Measurements from ENCODE around the gene SLC22A7. TPM values are rescaled to one million over a fixed set of nuclear protein-coding genes. Genes with fewer than 3 reads are reported as not detected.

SLC22A7 gene
- total RNA-seq, 1 experiment from 2014 or later = not detected

GRCh38 chr6:43261198-43261597, 36.9 kb upstream of the SLC22A7 start:
- H3K4me3 Mint-ChIP-seq (ENCODE audit: low read depth, unreplicated experiment) = no peak overlapping the region
- H3K27me3 Mint-ChIP-seq (ENCODE audit: unreplicated experiment) = peaks cover 26% of the 10 kb centered on the region
- H3K27ac Mint-ChIP-seq (ENCODE audit: unreplicated experiment) = no peak overlapping the region
- no TSS peak for BruUV-seq (replicated peaks)
- CTCF ChIA-PET = interaction anchor here (0.6 to 1.5 kb wide), 2 partner anchors 10 to 77 kb away, joined by 4 read pairs; no protein-coding TSS in a partner anchor
- H3K9me3 Mint-ChIP-seq (ENCODE audit: low read depth, unreplicated experiment) = no peaks in the 10 kb centered on the region
- H3K4me1 Mint-ChIP-seq (ENCODE audit: low read depth, unreplicated experiment) = no peaks in the 10 kb centered on the region
- intact Hi-C loops (cut with micrococcal nuclease; ENCODE audit: unreplicated experiment) = no loop called here
- TF ChIP-seq CTCF (IDR thresholded peaks at IDR 0.05; ENCODE audit: unreplicated experiment) = no peak
- H3K36me3 Mint-ChIP-seq (ENCODE audit: insufficient read depth, unreplicated experiment) = peaks cover 6% of the 10 kb centered on the region
- no peak for DNase-seq

GRCh38 chr6:43262000-43262779, 35.9 kb upstream of the SLC22A7 start:
- H3K4me3 Mint-ChIP-seq (ENCODE audit: low read depth, unreplicated experiment) = no peak overlapping the region
- no peak for DNase-seq
- TF ChIP-seq CTCF (IDR thresholded peaks at IDR 0.05; ENCODE audit: unreplicated experiment) = no peak
- intact Hi-C loops (cut with micrococcal nuclease; ENCODE audit: unreplicated experiment) = loop anchor here (2.0 kb wide), 1 partner anchor 245 kb away; no protein-coding TSS in a partner anchor
- H3K27ac Mint-ChIP-seq (ENCODE audit: unreplicated experiment) = no peak overlapping the region
- H3K36me3 Mint-ChIP-seq (ENCODE audit: insufficient read depth, unreplicated experiment) = peaks cover 6% of the 10 kb centered on the region
- CTCF ChIA-PET = interaction anchor here (1.5 to 3.3 kb wide), 4 partner anchors 11 to 93 kb away, joined by 4 to 53 read pairs (median 7); no protein-coding TSS in a partner anchor
- H3K27me3 Mint-ChIP-seq (ENCODE audit: unreplicated experiment) = peaks cover 26% of the 10 kb centered on the region
- BruUV-seq (replicated peaks) = no TSS peak
- peaks cover 2% of the 10 kb centered on the region for H3K4me1 Mint-ChIP-seq (ENCODE audit: low read depth, unreplicated experiment)
- no peaks in the 10 kb centered on the region for H3K9me3 Mint-ChIP-seq (ENCODE audit: low read depth, unreplicated experiment)

- no TSS peak for BruUV-seq (replicated peaks)
- CTCF ChIA-PET = interaction anchor here (0.6 to 3.3 kb wide), 7 partner anchors 10 to 900 kb away, joined by 3 to 53 read pairs (median 6); no protein-coding TSS in a partner anchor
- TF ChIP-seq CTCF (IDR thresholded peaks at IDR 0.05; ENCODE audit: unreplicated experiment) = no peak
- H3K27me3 Mint-ChIP-seq (ENCODE audit: unreplicated experiment) = peaks cover 26% of the 10 kb centered on the region
- H3K4me3 Mint-ChIP-seq (ENCODE audit: low read depth, unreplicated experiment) = no peak overlapping the region
- no peaks in the 10 kb centered on the region for H3K9me3 Mint-ChIP-seq (ENCODE audit: low read depth, unreplicated experiment)
- peaks cover 6% of the 10 kb centered on the region for H3K36me3 Mint-ChIP-seq (ENCODE audit: insufficient read depth, unreplicated experiment)
- no peak overlapping the region for H3K27ac Mint-ChIP-seq (ENCODE audit: unreplicated experiment)
- intact Hi-C loops (cut with micrococcal nuclease; ENCODE audit: unreplicated experiment) = loop anchor here (1.0 to 2.0 kb wide), 2 partner anchors 71 to 244 kb away; no protein-coding TSS in a partner anchor
- H3K4me1 Mint-ChIP-seq (ENCODE audit: low read depth, unreplicated experiment) = peaks cover 8% of the 10 kb centered on the region
- DNase-seq = no peak
Observed at GRCh38 chr6:43262780-43263313, 35.2 kb upstream of the SLC22A7 start.

GRCh38 chr6:43263314-43264178, 34.5 kb upstream of the SLC22A7 start:
- no peak overlapping the region for H3K4me3 Mint-ChIP-seq (ENCODE audit: low read depth, unreplicated experiment)
- H3K27me3 Mint-ChIP-seq (ENCODE audit: unreplicated experiment) = peaks cover 25% of the 10 kb centered on the region
- CTCF ChIA-PET = interaction anchor here (0.5 to 3.3 kb wide), 16 partner anchors 9 to 899 kb away, joined by 3 to 53 read pairs (median 3); partner anchors contain the start of gene ZNF318
- peaks cover 10% of the 10 kb centered on the region for H3K4me1 Mint-ChIP-seq (ENCODE audit: low read depth, unreplicated experiment)
- no TSS peak for BruUV-seq (replicated peaks)
- intact Hi-C loops (cut with micrococcal nuclease; ENCODE audit: unreplicated experiment) = loop anchor here (1.0 to 2.0 kb wide), 2 partner anchors 71 to 243 kb away; no protein-coding TSS in a partner anchor
- DNase-seq = peak; percentile 94
- TF ChIP-seq CTCF (IDR thresholded peaks at IDR 0.05; ENCODE audit: unreplicated experiment) = peak; percentile 81
- H3K27ac Mint-ChIP-seq (ENCODE audit: unreplicated experiment) = no peak overlapping the region
- H3K36me3 Mint-ChIP-seq (ENCODE audit: insufficient read depth, unreplicated experiment) = peaks cover 6% of the 10 kb centered on the region
- no peaks in the 10 kb centered on the region for H3K9me3 Mint-ChIP-seq (ENCODE audit: low read depth, unreplicated experiment)
